D721Med (cell line): Measurements from ENCODE around the gene MORC1.
A peak's percentile ranks its signal among the peaks of the same experiment; 100 is the strongest.

Source experiments
- DNase-seq: peaks from one replicate; pipeline ENCODE4 v3.0.0; 2011; ENCODE audit warnings: low spot score; ENCODE audit not compliant: insufficient read length
- FAIRE-seq: peaks from 2 replicates; lab custom pipeline; 2011; peaks lifted over from hg19 to GRCh38; lab: Jason Lieb, UNC
- CTCF ChIP-seq: IDR thresholded peaks from 2 replicates; pipeline ENCODE4 v1.5.1; 2012; ENCODE audit warnings: mild to moderate bottlenecking, control low read depth; ENCODE audit not compliant: insufficient read depth; ENCODE audit errors: missing control alignments

The MORC1 gene

GRCh38 chr3:109059264-109059663, 58.7 kb downstream of the MORC1 start:
- TF ChIP-seq CTCF, result no peak
- FAIRE-seq, result no peak
- DNase-seq, result no peak

GRCh38 chr3:109057616-109058015, 60.3 kb downstream of the MORC1 start:
- no peak for FAIRE-seq
- no peak for DNase-seq
- no peak for TF ChIP-seq CTCF

- no peak for FAIRE-seq
These were observed 60.9 kb downstream of the MORC1 start for GRCh38 chr3:109057056-109057455.

GRCh38 chr3:109050591-109051167, 67.3 kb downstream of the MORC1 start:
- FAIRE-seq (no peak), DNase-seq (no peak)
- TF ChIP-seq CTCF, result peak; percentile 63

More at GRCh38 chr3:109057056-109057455, 60.9 kb downstream of the MORC1 start:
- TF ChIP-seq CTCF, result no peak
- no peak for DNase-seq

GRCh38 chr3:109047366-109047765, 70.6 kb downstream of the MORC1 start:
- no peak for DNase-seq
- no peak for FAIRE-seq
- no peak for TF ChIP-seq CTCF

GRCh38 chr3:109045271-109046040, 72.5 kb downstream of the MORC1 start:
- DNase-seq (no peak), FAIRE-seq (no peak)
- no peak for TF ChIP-seq CTCF

GRCh38 chr3:109035082-109035481, 82.9 kb downstream of the MORC1 start:
- no peak for FAIRE-seq
- TF ChIP-seq CTCF, result no peak
- no peak for DNase-seq
